ENCODE data around the gene RAD17. TPM values are rescaled to one million over a fixed set of nuclear protein-coding genes. Genes with fewer than 3 reads are reported as not detected.
A peak's percentile ranks its signal among the peaks of the same experiment; 100 is the strongest.

RAD17 gene
- total and polyA plus RNA-seq, 2 of the 8 experiments (the other 6 are each of a cell fraction or from before 2014, with no cell fraction given): 12.9 to 28.1 TPM

- peak; percentile 56; the same call in 1 of the 2 replicates for TF ChIP-seq TCF12 (IDR thresholded peaks at IDR 0.05; ENCODE audit: low read depth, low read length)
- peak; percentile 82 for TF ChIP-seq CREB1 (IDR thresholded peaks at IDR 0.05)
- TF ChIP-seq EP300 (IDR thresholded peaks at IDR 0.05; ENCODE audit: borderline replicate concordance in 1 of 2, low read depth in 2 of 2, low read length in 2 of 2): no peak
- no peak for TF ChIP-seq EZH2 (IDR thresholded peaks at IDR 0.05; ENCODE audit: low read depth, low read length, severe bottlenecking)
These were observed at the start of gene RAD17, which contains the start of the genes AK6 and TAF9 (continued) for GRCh38 chr5:69369340-69370121.
